Breast epithelium (tissue), 3 donors: Measurements from ENCODE around the gene ANKRD39.

Experiments used
- CTCF ChIP-seq, 3 donors: fragments of 450-650 bp; IDR thresholded peaks; one replicate each; pipeline ENCODE4 v1.5.1; 2016 to 2017; ENCODE audit warnings: antibody characterized with exemption in 3 of 3, mild to moderate bottlenecking in 3 of 3, moderate library complexity in 3 of 3
- POLR2A ChIP-seq: fragments of 450-650 bp; IDR thresholded peaks from one replicate; pipeline ENCODE4 v1.6.1; 2016; ENCODE audit warnings: antibody characterized with exemption, mild to moderate bottlenecking, moderate library complexity
- POLR2AphosphoS5 ChIP-seq, 3 donors: sonication (generic); formaldehyde crosslinking; IDR thresholded peaks; one replicate each; pipeline ENCODE4 v1.6.1; 2017; ENCODE audit warnings: antibody characterized with exemption in 3 of 3

GRCh38 chr2:96819128-96819875 is 38.5 kb downstream of the ANKRD39 start:
- TF ChIP-seq CTCF (IDR thresholded peaks at IDR 0.05) (no peak), POLR2A (no peak), POLR2AphosphoS5 (IDR thresholded peaks at IDR 0.05) (no peak)
